Measurements from ENCODE around the gene SYCE3. TPM values are rescaled to one million over a fixed set of nuclear protein-coding genes. Genes with fewer than 3 reads are reported as not detected.

SYCE3 gene
- total RNA-seq, 1 donor from 2014 or later = not detected

DNA sequence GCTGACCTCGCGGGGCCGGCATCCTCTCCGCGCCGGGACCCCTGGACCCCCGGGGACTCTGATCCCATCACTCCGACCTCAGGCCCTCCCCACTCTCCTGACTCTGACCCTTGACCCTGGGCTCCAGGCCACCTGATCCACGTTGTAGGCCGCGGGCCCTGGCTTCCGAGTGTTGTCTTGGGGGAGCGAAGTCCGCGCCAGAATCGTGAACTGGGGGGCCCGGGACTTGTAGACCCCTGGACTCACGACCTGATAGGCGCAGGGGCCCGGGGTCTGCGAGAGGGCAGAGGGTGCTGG, 32.2 kb downstream of the SYCE3 start:
- H3K4me1 Mint-ChIP-seq = peaks cover 29% of the 10 kb centered on the region
- H3K27ac ChIP-seq = no peak overlapping the region

GRCh38 chr22:50529897-50530579, 32.7 kb downstream of the SYCE3 start, which contains the start of gene TYMP:
TSS of gene TYMP (minus strand) at chr22:50530012. CDS start at chr22:50529709, 303 bp downstream.
- H3K36me3 ChIP-seq = no peaks in the 10 kb centered on the region
- peak within 1 kb of the TSS; percentile 66 for H3K4me3 ChIP-seq
- Mint-ChIP-seq H3K9me3 (peaks cover 2% of the 10 kb centered on the region), H3K27me3 (ENCODE audit: insufficient read depth, low read depth) (peaks cover 54% of the 10 kb centered on the region), H3K27ac (no peak within 1 kb of the TSS), H3K4me1 (peaks cover 29% of the 10 kb centered on the region), H3K36me3 (no peaks in the 10 kb centered on the region), H3K4me3 (peak within 1 kb of the TSS; percentile 80)
- peak; percentile 52 for DNase-seq (ENCODE audit: low spot score)
- H2AFZ ChIP-seq (replicated peaks) = no peak within 1 kb of the TSS
- TF ChIP-seq EZH2 (IDR thresholded peaks at IDR 0.05) (peak; percentile 91), CTCF (IDR thresholded peaks at IDR 0.05) (no peak), EZH2phosphoT487 (IDR thresholded peaks at IDR 0.05) (peak; percentile 95)
- peaks cover under 1% of the 10 kb centered on the region for H3K79me2 ChIP-seq (ENCODE audit: low read depth)
- H3K9me3 ChIP-seq (ENCODE audit: low read depth) = no peaks in the 10 kb centered on the region
- peaks cover 24% of the 10 kb centered on the region for H3K4me1 ChIP-seq
- no peak within 1 kb of the TSS for H3K27ac ChIP-seq
- H3K9ac ChIP-seq = no peak within 1 kb of the TSS
- peaks cover 82% of the 10 kb centered on the region for H3K27me3 ChIP-seq
- peaks cover 58% of the 10 kb centered on the region for H3F3A ChIP-seq (ENCODE audit: low read depth)
- peaks cover 52% of the 10 kb centered on the region for H4K20me1 ChIP-seq (ENCODE audit: low read depth)
- H3K4me2 ChIP-seq = peak within 1 kb of the TSS; percentile 91

More for the DNA sequence above, 32.2 kb downstream of the SYCE3 start:
- TF ChIP-seq EZH2phosphoT487 (IDR thresholded peaks at IDR 0.05) (no peak), EZH2 (IDR thresholded peaks at IDR 0.05) (no peak), CTCF (IDR thresholded peaks at IDR 0.05) (no peak)
- Histone ChIP-seq H3K4me2 (peak overlapping the region; percentile 91), H2AFZ (replicated peaks) (no peak overlapping the region), H4K20me1 (ENCODE audit: low read depth) (peaks cover 50% of the 10 kb centered on the region), H3K27me3 (peaks cover 82% of the 10 kb centered on the region), H3K4me1 (peaks cover 24% of the 10 kb centered on the region), H3K4me3 (peak overlapping the region; percentile 66), H3K36me3 (no peaks in the 10 kb centered on the region), H3K79me2 (ENCODE audit: low read depth) (no peaks in the 10 kb centered on the region), H3K9ac (no peak overlapping the region), H3F3A (ENCODE audit: low read depth) (peaks cover 57% of the 10 kb centered on the region), H3K9me3 (ENCODE audit: low read depth) (no peaks in the 10 kb centered on the region)
- no peak for DNase-seq (ENCODE audit: low spot score)
- H3K36me3 Mint-ChIP-seq = no peaks in the 10 kb centered on the region
- H3K4me3 Mint-ChIP-seq = peak overlapping the region; percentile 80
- no peak overlapping the region for H3K27ac Mint-ChIP-seq
- peaks cover 2% of the 10 kb centered on the region for H3K9me3 Mint-ChIP-seq
- H3K27me3 Mint-ChIP-seq (ENCODE audit: insufficient read depth, low read depth) = peaks cover 55% of the 10 kb centered on the region

DNA sequence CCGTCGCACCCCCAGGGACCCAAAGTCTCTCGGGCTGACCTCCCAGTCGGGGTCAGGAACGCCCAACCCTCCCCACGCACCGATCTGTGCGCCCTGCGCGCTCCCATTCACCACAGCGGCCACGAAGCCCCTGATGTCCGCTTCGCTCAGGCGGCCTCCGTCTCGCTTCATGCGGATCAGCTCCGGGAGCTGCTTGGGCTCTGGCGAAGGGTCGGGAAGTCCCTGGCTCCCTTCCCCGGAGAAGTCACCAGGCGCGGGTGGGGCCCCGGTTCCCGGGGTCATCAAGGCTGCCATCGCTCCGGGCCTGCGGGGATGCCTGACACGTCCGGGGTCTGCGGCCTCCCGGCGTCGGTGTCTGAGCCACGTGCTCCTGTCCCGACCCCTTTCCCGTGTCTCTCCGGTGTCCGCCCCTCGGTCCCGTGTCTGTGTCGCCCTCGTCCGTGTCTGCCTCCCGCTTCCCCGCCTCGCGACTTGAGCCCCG, 33.3 kb downstream of the SYCE3 start:
- no peaks in the 10 kb centered on the region for H3K9me3 ChIP-seq (ENCODE audit: low read depth)
- no peak overlapping the region for H3K27ac ChIP-seq
- Mint-ChIP-seq H3K36me3 (peaks cover 2% of the 10 kb centered on the region), H3K4me1 (peaks cover 30% of the 10 kb centered on the region), H3K4me3 (no peak overlapping the region), H3K9me3 (peaks cover 2% of the 10 kb centered on the region), H3K27me3 (ENCODE audit: insufficient read depth, low read depth) (peaks cover 57% of the 10 kb centered on the region), H3K27ac (no peak overlapping the region)
- H3K9ac ChIP-seq = no peak overlapping the region
- peaks cover 79% of the 10 kb centered on the region for H3K27me3 ChIP-seq
- no peak overlapping the region for H3K4me3 ChIP-seq
- DNase-seq (ENCODE audit: low spot score) = peak; percentile 44
- no peak overlapping the region for H3K4me2 ChIP-seq
- peaks cover 7% of the 10 kb centered on the region for H3K79me2 ChIP-seq (ENCODE audit: low read depth)
- peaks cover 59% of the 10 kb centered on the region for H3F3A ChIP-seq (ENCODE audit: low read depth)
- H2AFZ ChIP-seq (replicated peaks) = no peak overlapping the region
- H3K36me3 ChIP-seq = no peaks in the 10 kb centered on the region
- H3K4me1 ChIP-seq = peaks cover 24% of the 10 kb centered on the region
- H4K20me1 ChIP-seq (ENCODE audit: low read depth) = peaks cover 57% of the 10 kb centered on the region
- no peak for TF ChIP-seq EZH2phosphoT487 (IDR thresholded peaks at IDR 0.05)
- no peak for TF ChIP-seq CTCF (IDR thresholded peaks at IDR 0.05)
